Prostate gland (tissue), 2 donors: ENCODE results near the gene TAF1D. TPM values are rescaled to one million over a fixed set of nuclear protein-coding genes. Genes with fewer than 3 reads are reported as not detected.
"Not testable (repeated sequence)": the region's sequence is repeated elsewhere in the genome, so short reads cannot be mapped to it uniquely, and the experiment has no call there.

Source experiments
- DNase-seq: peaks from one replicate; pipeline ENCODE4 v3.0.0-alpha.2; 2019; ENCODE audit warnings: low spot score
- H3K27ac ChIP-seq, 2 donors: fragments of 200-600 bp; sonication (generic); 2 replicates each; pipeline ENCODE4 v1.5.1; 2017 to 2019
- H3K27me3 ChIP-seq: fragments of 200-600 bp; sonication (generic); replicated peaks from 2 replicates; pipeline ENCODE4 v1.5.1; 2019; ENCODE audit not compliant: insufficient read depth
- H3K36me3 ChIP-seq, 2 donors: fragments of 200-600 bp; sonication (generic); 1 replicate in 1 of 2; 2 replicates in 1 of 2; pipeline versions ENCODE4 v1.5.1 to v1.8.1; 2017 to 2019
- H3K4me1 ChIP-seq: fragments of 200-600 bp; sonication (generic); replicated peaks from 2 replicates; pipeline ENCODE4 v1.5.1; 2019
- H3K4me3 ChIP-seq, 2 donors: fragments of 200-600 bp; sonication (generic); 2 replicates each; pipeline ENCODE4 v1.5.1; 2017 to 2019
- H3K9me3 ChIP-seq: fragments of 200-600 bp; sonication (generic); 2 replicates; pipeline ENCODE4 v1.5.1; 2017
- POLR2A ChIP-seq: fragments of 450-650 bp; IDR thresholded peaks from one replicate; pipeline ENCODE4 v1.6.1; 2016; ENCODE audit warnings: antibody characterized with exemption, mild to moderate bottlenecking
- POLR2AphosphoS5 ChIP-seq: sonication (generic); formaldehyde crosslinking; IDR thresholded peaks from one replicate; pipeline ENCODE4 v1.6.1; 2017; ENCODE audit warnings: antibody characterized with exemption
- WGBS: methylation state at CpG from one replicate; pipeline ENCODE4 v1.1.5; 2018; 5-methylcytosine and 5-hydroxymethylcytosine counted together
- intact Hi-C: fragments of 100-400 bp; cut with DNase I; formaldehyde crosslinking; loops from one replicate; pipeline ENCODE4 v1.14.2; 2022
- total RNA-seq, 2 donors: library from RNA; depleted of rRNA; stranded (reverse); fragments of >200 nt; gene quantifications; one replicate each; pipeline ENCODE4 v1.1.0, GENCODE V29; 2016
- TF ChIP-seq, protein P1 (sequence below), 4 experiments: fragments of 200-600 bp in 2 of 4; fragments of 450-650 bp in 2 of 4; sonication (generic) in 2 of 4; IDR thresholded peaks; 1 replicate in 3 of 4; 2 replicates in 1 of 4; pipeline ENCODE4 v1.5.1; 2016 to 2019; ENCODE audit warnings: antibody characterized with exemption in 4 of 4, mild to moderate bottlenecking in 2 of 4, moderate library complexity in 2 of 4

The TAF1D gene
- total RNA-seq, 2 donors from 2014 or later, result 39.3 to 53.0 TPM

DNA sequence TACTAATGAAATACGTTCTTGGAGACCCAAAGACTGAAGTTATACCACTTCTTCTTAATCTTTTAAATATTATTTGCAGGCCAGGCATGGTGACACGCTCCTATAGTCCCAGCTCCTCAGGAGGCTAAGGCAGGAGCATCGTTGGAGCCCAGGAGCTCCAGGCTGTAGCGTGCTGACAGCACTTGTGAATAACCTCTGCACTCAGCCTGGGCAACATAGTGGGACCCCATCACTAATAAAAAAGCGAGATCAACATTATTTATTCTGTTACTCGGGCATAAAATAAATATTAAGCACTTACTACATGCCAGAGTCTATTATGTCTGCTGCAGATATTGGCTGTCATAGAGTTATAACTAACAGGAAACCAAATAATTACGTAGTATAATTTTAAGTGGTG is 42.1 kb upstream of the TAF1D start:
- TF ChIP-seq POLR2A (no peak), POLR2AphosphoS5 (no peak)
- TF ChIP-seq, protein P1, sequence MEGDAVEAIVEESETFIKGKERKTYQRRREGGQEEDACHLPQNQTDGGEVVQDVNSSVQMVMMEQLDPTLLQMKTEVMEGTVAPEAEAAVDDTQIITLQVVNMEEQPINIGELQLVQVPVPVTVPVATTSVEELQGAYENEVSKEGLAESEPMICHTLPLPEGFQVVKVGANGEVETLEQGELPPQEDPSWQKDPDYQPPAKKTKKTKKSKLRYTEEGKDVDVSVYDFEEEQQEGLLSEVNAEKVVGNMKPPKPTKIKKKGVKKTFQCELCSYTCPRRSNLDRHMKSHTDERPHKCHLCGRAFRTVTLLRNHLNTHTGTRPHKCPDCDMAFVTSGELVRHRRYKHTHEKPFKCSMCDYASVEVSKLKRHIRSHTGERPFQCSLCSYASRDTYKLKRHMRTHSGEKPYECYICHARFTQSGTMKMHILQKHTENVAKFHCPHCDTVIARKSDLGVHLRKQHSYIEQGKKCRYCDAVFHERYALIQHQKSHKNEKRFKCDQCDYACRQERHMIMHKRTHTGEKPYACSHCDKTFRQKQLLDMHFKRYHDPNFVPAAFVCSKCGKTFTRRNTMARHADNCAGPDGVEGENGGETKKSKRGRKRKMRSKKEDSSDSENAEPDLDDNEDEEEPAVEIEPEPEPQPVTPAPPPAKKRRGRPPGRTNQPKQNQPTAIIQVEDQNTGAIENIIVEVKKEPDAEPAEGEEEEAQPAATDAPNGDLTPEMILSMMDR (IDR thresholded peaks at IDR 0.05), result no peak
- 45% methylated on average over 7 of the region's 7 CpGs for WGBS
- peak overlapping the region; percentile 92 to 96 for H3K27ac ChIP-seq
- no peaks in the 10 kb centered on the region for H3K27me3 ChIP-seq
- peaks cover 10% of the 10 kb centered on the region for H3K4me1 ChIP-seq
- H3K4me3 ChIP-seq, result peak overlapping the region; percentile 86 to 93
- intact Hi-C loops, result loop anchor here (5.0 to 10.0 kb wide), 2 partner anchors 41 to 119 kb away; partner anchors contain the start of genes C11orf54, CEP295 and TAF1D
- DNase-seq, result no peak
- no peaks in the 10 kb centered on the region for H3K36me3 ChIP-seq
- H3K9me3 ChIP-seq, result no peaks in the 10 kb centered on the region

DNA sequence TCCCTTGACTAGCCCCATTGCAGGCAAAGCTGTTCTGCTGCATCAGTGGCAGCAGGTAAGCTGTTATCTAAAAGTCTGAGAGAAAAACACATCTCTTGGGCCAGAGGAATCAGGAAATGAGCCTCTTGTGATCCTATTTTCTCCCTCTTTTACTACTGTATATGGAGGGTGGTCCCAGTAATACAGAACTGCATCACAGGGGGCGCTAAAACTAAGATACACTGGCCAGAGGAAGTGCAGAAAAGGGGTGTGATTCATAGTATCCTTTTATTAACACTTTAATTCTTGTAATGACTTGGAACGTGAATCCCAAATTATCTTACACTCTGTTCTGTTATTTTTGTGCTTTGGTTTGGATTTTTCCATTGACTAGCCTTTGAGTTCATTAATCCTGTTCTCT is 34.0 kb upstream of the TAF1D start:
- no peak for DNase-seq
- intact Hi-C loops, result no loop called here
- H3K36me3 ChIP-seq, result no peaks in the 10 kb centered on the region
- TF ChIP-seq POLR2A (no peak), POLR2AphosphoS5 (no peak)
- TF ChIP-seq, protein P1 (IDR thresholded peaks at IDR 0.05), result no peak
- H3K4me3 ChIP-seq, result no peak overlapping the region
- H3K27ac ChIP-seq, result no peak overlapping the region
- H3K9me3 ChIP-seq, result no peaks in the 10 kb centered on the region
- WGBS, result 65% methylated on average over 2 of the region's 2 CpGs
- H3K4me1 ChIP-seq, result no peaks in the 10 kb centered on the region
- H3K27me3 ChIP-seq, result no peaks in the 10 kb centered on the region

DNA sequence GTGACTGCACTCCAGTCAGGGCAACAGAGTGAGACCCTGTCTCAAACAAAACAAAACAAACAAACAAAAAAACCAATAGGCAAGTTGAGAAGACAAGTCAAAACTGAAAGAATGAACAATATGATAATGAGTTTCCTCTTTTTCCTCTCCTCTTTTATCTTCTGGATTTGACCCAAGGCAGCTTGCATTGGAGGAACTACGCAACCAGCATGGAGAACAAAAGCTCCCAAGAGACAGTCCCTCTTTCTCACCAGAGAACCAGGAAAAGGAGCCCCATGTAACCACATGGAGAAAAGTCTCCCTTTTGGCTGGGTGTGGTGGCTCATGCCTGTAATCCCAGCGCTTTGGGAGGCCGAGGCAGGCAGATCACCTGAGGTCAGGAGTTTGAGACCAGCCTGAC is 33.3 kb upstream of the TAF1D start:
- intact Hi-C loops, H3K9me3 ChIP-seq, H3K27ac ChIP-seq, DNase-seq, H3K4me3 ChIP-seq, H3K27me3 ChIP-seq, H3K4me1 ChIP-seq, H3K36me3 ChIP-seq: not testable (repeated sequence)
- 93% methylated on average over 3 of the region's 3 CpGs for WGBS

DNA sequence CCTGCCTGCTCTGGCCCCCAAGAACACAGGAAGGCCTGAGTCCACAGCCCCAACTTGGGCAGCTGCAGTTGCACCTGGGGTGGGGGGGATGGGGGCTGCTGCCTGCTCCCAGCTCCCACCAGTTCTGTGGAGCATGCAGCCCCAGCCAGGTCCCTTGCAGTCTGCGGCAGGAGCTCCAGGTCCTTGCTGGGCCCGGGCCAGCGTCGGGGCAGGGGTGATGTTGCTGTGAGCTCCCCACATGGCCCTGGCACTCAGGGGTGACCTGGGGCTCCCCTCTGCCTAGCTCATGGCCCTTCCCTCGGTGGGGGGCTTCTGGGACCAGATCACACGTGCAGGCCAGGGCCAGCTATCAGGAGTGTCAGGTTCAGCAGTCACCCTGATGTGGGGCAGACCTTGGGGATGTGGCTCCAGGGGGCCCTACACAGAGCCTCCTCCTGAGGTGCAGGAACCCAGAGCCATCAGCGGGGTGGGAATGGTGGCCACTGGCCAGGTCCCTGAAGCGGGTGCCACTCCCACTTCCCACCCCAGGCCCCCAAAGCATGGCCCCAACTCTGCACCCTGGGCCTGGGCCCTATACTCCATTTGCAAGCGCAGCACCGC is 32.4 kb upstream of the TAF1D start:
- intact Hi-C loops, result no loop called here
- Histone ChIP-seq H3K4me3 (no peak overlapping the region), H3K27ac (no peak overlapping the region), H3K27me3 (no peaks in the 10 kb centered on the region), H3K36me3 (no peaks in the 10 kb centered on the region), H3K4me1 (no peaks in the 10 kb centered on the region), H3K9me3 (no peaks in the 10 kb centered on the region)
- 93% methylated on average over 9 of the region's 10 CpGs for WGBS
- TF ChIP-seq, protein P1 (IDR thresholded peaks at IDR 0.05), result no peak
- TF ChIP-seq POLR2A (no peak), POLR2AphosphoS5 (no peak)
- no peak for DNase-seq

DNA sequence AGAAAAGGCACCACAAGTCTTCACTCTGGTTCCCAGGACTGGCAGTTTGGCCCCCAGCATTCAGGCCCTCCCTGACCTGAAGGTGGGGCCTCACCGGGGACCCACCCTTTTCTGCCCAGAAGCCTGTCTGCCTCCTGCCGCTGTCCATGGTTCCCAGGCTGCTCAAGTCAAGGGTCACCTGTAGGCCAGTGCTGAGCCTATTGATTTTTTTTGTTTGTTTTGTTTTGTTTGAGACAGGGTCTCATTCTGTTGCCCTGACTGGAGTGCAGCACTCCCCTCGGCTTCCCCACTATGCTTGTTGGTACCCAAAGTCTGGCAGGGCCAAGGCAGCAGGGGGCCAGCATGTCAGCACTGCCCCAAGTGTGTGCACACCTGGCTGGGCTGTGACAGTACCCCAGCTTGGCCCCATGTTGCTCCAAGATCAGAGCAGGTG is 31.8 kb upstream of the TAF1D start:
- Histone ChIP-seq H3K27ac (no peak overlapping the region), H3K4me3 (no peak overlapping the region), H3K9me3 (no peaks in the 10 kb centered on the region), H3K4me1 (no peaks in the 10 kb centered on the region), H3K27me3 (no peaks in the 10 kb centered on the region), H3K36me3 (no peaks in the 10 kb centered on the region)
- TF ChIP-seq POLR2A (no peak), POLR2AphosphoS5 (no peak)
- TF ChIP-seq, protein P1 (IDR thresholded peaks at IDR 0.05), result no peak
- 92% methylated on average over 3 of the region's 3 CpGs for WGBS
- no peak for DNase-seq
- intact Hi-C loops, result no loop called here
